HepG2 (cell line): ENCODE results near the gene ACSBG1. TPM values are rescaled to one million over a fixed set of nuclear protein-coding genes. Genes with fewer than 3 reads are reported as not detected.

Experiments used
- ASH2L ChIP-seq: fragments of 300-600, 200-600 bp; sonication (generic); IDR thresholded peaks from 2 replicates; pipeline ENCODE4 v1.7.0; 2017; ENCODE audit warnings: low read depth, mild to moderate bottlenecking, moderate library complexity, mixed read lengths, low read length; ENCODE audit not compliant: insufficient read length
- BCL6 ChIP-seq: IDR thresholded peaks from 2 replicates; pipeline ENCODE4 v1.6.1; 2016; ENCODE audit warnings: missing genetic modification reagents, missing compliant biosample characterization
- CEBPB ChIP-seq: IDR thresholded peaks from 2 replicates; pipeline ENCODE4 v1.6.1; 2011; ENCODE audit warnings: low read depth, low read length, improper control_type of control experiment, borderline replicate concordance
- CHCHD3 ChIP-seq: sonication (generic); formaldehyde crosslinking; IDR thresholded peaks from 2 replicates; pipeline ENCODE4 v1.8.0; 2022; ENCODE audit warnings: mild to moderate bottlenecking, missing genetic modification reagents, moderate library complexity
- GMEB1 ChIP-seq: sonication (generic); formaldehyde crosslinking; IDR thresholded peaks from 2 replicates; pipeline ENCODE4 v1.5.1; 2020; ENCODE audit warnings: missing genetic modification reagents, mild to moderate bottlenecking, borderline replicate concordance
- HOXD1 ChIP-seq: sonication (generic); formaldehyde crosslinking; IDR thresholded peaks from 2 replicates; pipeline ENCODE4 v1.5.0; 2020; ENCODE audit warnings: missing genetic modification reagents
- KAT7 ChIP-seq: IDR thresholded peaks from 2 replicates; pipeline ENCODE4 v1.6.1; 2018; ENCODE audit warnings: borderline replicate concordance, missing compliant biosample characterization
- MAFF ChIP-seq: IDR thresholded peaks from 2 replicates; pipeline ENCODE4 v1.6.1; 2011; ENCODE audit warnings: low read depth, low read length, improper control_type of control experiment
- MIXL1 ChIP-seq: IDR thresholded peaks from 2 replicates; pipeline ENCODE4 v1.6.1; 2016
- SNAPC2 ChIP-seq: sonication (generic); formaldehyde crosslinking; IDR thresholded peaks from 2 replicates; pipeline ENCODE4 v1.8.1; 2022; ENCODE audit warnings: mild to moderate bottlenecking, missing genetic modification reagents
- SP1 ChIP-seq, 2 experiments: fragments of 450-650 bp in 1 of 2; sonication (generic) in 1 of 2; formaldehyde crosslinking in 1 of 2; IDR thresholded peaks; 2 replicates each; pipeline versions ENCODE4 v1.4.0 to v1.6.1; 2016 to 2020; ENCODE audit warnings: missing genetic modification reagents in 1 of 2
- TARDBP ChIP-seq: sonication (generic); formaldehyde crosslinking; IDR thresholded peaks from 2 replicates; pipeline ENCODE4 v1.8.0; 2022; ENCODE audit warnings: mild to moderate bottlenecking, missing genetic modification reagents
- U2AF1 ChIP-seq: fragments of 200-400 bp; formaldehyde crosslinking; optimal IDR thresholded peaks from 2 replicates; pipeline ENCODE3; 2017; ENCODE audit warnings: mild to moderate bottlenecking, low read depth, low read length
- ZBTB42 ChIP-seq: sonication (generic); formaldehyde crosslinking; IDR thresholded peaks from 2 replicates; pipeline ENCODE4 v1.5.0; 2020; ENCODE audit warnings: mild to moderate bottlenecking, missing genetic modification reagents
- ZKSCAN8 ChIP-seq: IDR thresholded peaks from 2 replicates; pipeline ENCODE4 v1.6.1; 2016; ENCODE audit warnings: borderline replicate concordance, missing genetic modification reagents, missing compliant biosample characterization
- ZNF138 ChIP-seq: sonication (generic); formaldehyde crosslinking; IDR thresholded peaks from 2 replicates; pipeline ENCODE4 v1.5.0; 2020; ENCODE audit warnings: mild to moderate bottlenecking, low read depth, missing genetic modification reagents
- ZNF792 ChIP-seq: IDR thresholded peaks from 2 replicates; pipeline ENCODE4 v1.6.1; 2016
- polyA plus RNA-seq, 8 experiments: library from polyadenylated mRNA; depleted of rRNA in 3 of 8; stranded (reverse) in 7 of 8; unstranded in 1 of 8; fragments of >200 nt; fragmentation: Illumina TruSeq in 4 of 8; extraction: Trizol in 4 of 8; gene quantifications; 2 replicates each; pipeline versions ENCODE4 v1.2.1 to v1.2.3, GENCODE V29; 2011 to 2016; ENCODE audit warnings: low read depth in 4 of 8, missing spikeins in 1 of 8, mixed read lengths in 1 of 8; ENCODE audit not compliant: insufficient read depth in 1 of 8
- total RNA-seq, 5 experiments: library from RNA; depleted of rRNA; stranded (reverse); fragments of >200 nt; fragmentation: Illumina TruSeq; extraction: Trizol; gene quantifications; 2 replicates each; pipeline ENCODE4 v1.2.3, GENCODE V29; 2016; ENCODE audit warnings: low read depth in 1 of 5
- TF ChIP-seq, protein P1 (sequence below), 2 experiments: sonication (generic) in 1 of 2; formaldehyde crosslinking in 1 of 2; IDR thresholded peaks; 2 replicates each; pipeline versions ENCODE4 v1.4.0 to v1.6.1; 2018 to 2020; ENCODE audit warnings: missing genetic modification reagents in 2 of 2, borderline replicate concordance in 1 of 2, low read depth in 1 of 2, mild to moderate bottlenecking in 1 of 2, missing biosample characterization in 1 of 2
- TF ChIP-seq, protein P2 (sequence below): IDR thresholded peaks from 2 replicates; pipeline ENCODE4 v1.6.1; 2016; ENCODE audit warnings: low read depth, control low read depth
- TF ChIP-seq, protein P3 (sequence below): sonication (generic); formaldehyde crosslinking; IDR thresholded peaks from 2 replicates; pipeline ENCODE4 v1.4.0; 2020; ENCODE audit warnings: mild to moderate bottlenecking, missing genetic modification reagents
- TF ChIP-seq, protein P4 (sequence below): sonication (generic); formaldehyde crosslinking; IDR thresholded peaks from 2 replicates; pipeline ENCODE4 v1.5.0; 2020; ENCODE audit warnings: mild to moderate bottlenecking, low read depth, missing genetic modification reagents, borderline replicate concordance
- TF ChIP-seq, protein P5 (sequence below): conservative IDR thresholded peaks from 2 replicates; pipeline ENCODE4 v1.6.1; 2018; ENCODE audit warnings: missing genetic modification reagents

Gene ACSBG1
- total and polyA plus RNA-seq, 2 of the 13 experiments (the other 11 are each of a cell fraction or from before 2014, with no cell fraction given), result 0.35 to 0.81 TPM

DNA sequence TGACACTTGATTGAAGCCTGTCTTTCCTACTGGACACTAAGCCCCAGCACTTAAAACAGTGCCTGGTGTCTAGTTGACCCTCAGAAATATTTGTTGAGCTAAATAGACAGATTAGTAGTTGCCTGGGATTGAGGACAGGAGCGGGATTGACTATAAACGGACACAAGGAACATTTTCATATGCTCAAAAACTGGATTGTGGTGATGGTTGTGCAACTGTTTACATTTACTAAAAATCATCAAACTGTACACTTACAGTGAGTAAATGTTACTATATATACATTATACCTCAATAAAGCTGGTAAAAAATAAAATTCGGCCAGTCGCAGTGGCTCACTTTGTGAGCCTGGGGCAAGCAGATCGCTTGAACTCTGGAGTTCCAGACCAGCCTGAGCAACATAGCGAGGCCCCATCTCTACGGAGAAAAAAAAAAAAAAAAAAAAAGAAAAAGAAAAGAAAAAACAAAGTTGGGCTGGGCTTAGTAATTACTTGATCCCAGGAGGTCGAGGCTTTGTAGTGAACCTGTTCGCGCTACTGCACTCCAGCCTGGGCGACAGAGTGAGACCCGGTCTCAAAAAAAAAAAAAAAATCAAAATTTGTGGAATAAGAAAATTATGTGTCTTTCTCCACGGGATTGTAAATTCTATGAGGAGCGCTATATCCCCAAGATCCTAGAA is 85.8 kb downstream of the ACSBG1 start (continued):
- TF ChIP-seq, protein P1, sequence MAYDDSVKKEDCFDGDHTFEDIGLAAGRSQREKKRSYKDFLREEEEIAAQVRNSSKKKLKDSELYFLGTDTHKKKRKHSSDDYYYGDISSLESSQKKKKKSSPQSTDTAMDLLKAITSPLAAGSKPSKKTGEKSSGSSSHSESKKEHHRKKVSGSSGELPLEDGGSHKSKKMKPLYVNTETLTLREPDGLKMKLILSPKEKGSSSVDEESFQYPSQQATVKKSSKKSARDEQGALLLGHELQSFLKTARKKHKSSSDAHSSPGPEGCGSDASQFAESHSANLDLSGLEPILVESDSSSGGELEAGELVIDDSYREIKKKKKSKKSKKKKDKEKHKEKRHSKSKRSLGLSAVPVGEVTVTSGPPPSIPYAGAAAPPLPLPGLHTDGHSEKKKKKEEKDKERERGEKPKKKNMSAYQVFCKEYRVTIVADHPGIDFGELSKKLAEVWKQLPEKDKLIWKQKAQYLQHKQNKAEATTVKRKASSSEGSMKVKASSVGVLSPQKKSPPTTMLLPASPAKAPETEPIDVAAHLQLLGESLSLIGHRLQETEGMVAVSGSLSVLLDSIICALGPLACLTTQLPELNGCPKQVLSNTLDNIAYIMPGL (CRISPR knock-in tag; IDR thresholded peaks at IDR 0.05; ENCODE audit: borderline replicate concordance in 1 of 2, low read depth in 1 of 2), result no peak
- TF ChIP-seq ASH2L (peak; percentile 43), MIXL1 (CRISPR knock-in tag) (no peak), ZBTB42 (CRISPR knock-in tag) (no peak), CHCHD3 (CRISPR knock-in tag) (no peak), ZNF138 (CRISPR knock-in tag) (no peak), BCL6 (CRISPR knock-in tag) (peak; percentile 78), ZKSCAN8 (CRISPR knock-in tag) (no peak), U2AF1 (no peak), TARDBP (CRISPR knock-in tag) (no peak), SP1 (IDR thresholded peaks at IDR 0.05) (no peak), SP1 (CRISPR knock-in tag; IDR thresholded peaks at IDR 0.05) (no peak), SNAPC2 (CRISPR knock-in tag) (no peak), KAT7 (CRISPR knock-in tag) (0 out of 2 replicates have a peak, but pooled peaks have one; percentile 2), GMEB1 (CRISPR knock-in tag) (peak; percentile 36; the same call in 1 of the 2 replicates), CEBPB (peak; percentile 1; the same call in 1 of the 2 replicates), HOXD1 (CRISPR knock-in tag) (no peak), ZNF792 (CRISPR knock-in tag) (no peak), MAFF (no peak)
- TF ChIP-seq, protein P2, sequence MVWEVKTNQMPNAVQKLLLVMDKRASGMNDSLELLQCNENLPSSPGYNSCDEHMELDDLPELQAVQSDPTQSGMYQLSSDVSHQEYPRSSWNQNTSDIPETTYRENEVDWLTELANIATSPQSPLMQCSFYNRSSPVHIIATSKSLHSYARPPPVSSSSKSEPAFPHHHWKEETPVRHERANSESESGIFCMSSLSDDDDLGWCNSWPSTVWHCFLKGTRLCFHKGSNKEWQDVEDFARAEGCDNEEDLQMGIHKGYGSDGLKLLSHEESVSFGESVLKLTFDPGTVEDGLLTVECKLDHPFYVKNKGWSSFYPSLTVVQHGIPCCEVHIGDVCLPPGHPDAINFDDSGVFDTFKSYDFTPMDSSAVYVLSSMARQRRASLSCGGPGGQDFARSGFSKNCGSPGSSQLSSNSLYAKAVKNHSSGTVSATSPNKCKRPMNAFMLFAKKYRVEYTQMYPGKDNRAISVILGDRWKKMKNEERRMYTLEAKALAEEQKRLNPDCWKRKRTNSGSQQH (CRISPR knock-in tag), result no peak
- TF ChIP-seq, protein P3, sequence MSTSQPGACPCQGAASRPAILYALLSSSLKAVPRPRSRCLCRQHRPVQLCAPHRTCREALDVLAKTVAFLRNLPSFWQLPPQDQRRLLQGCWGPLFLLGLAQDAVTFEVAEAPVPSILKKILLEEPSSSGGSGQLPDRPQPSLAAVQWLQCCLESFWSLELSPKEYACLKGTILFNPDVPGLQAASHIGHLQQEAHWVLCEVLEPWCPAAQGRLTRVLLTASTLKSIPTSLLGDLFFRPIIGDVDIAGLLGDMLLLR (CRISPR knock-in tag), result no peak
- TF ChIP-seq, protein P4, sequence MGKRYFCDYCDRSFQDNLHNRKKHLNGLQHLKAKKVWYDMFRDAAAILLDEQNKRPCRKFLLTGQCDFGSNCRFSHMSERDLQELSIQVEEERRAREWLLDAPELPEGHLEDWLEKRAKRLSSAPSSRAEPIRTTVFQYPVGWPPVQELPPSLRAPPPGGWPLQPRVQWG, result no peak
- TF ChIP-seq, protein P5, sequence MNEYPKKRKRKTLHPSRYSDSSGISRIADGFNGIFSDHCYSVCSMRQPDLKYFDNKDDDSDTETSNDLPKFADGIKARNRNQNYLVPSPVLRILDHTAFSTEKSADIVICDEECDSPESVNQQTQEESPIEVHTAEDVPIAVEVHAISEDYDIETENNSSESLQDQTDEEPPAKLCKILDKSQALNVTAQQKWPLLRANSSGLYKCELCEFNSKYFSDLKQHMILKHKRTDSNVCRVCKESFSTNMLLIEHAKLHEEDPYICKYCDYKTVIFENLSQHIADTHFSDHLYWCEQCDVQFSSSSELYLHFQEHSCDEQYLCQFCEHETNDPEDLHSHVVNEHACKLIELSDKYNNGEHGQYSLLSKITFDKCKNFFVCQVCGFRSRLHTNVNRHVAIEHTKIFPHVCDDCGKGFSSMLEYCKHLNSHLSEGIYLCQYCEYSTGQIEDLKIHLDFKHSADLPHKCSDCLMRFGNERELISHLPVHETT, result no peak
